ENCODE results near the gene CRIM1.

The CRIM1 gene

DNA sequence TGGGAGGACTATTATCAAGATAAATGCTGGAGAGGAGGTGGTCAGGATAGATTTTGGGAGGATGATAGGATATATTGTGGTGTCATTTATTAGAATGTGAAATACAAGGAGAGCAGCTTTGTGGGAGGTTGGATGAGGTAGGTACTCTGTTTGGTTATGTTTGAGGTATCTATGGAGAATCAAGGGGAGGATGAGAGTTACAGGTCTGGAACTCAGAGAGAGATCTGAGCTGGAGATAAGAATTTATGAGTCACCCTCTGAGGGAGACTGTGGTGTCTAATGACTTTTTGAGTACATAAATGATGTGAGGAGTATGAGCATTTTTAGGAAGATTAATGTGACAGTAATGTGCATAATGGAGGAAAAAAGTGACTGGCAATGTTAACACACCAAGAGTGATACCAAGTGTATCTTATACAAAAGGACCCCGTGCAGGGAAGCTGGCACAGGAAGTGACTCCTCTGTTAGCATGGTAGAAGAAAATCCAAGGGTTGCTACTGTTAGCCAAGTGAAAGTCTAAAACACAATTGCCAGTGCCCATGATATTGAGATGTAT is 48.2 kb downstream of the CRIM1 start:
- DNase-seq: no peak

DNA sequence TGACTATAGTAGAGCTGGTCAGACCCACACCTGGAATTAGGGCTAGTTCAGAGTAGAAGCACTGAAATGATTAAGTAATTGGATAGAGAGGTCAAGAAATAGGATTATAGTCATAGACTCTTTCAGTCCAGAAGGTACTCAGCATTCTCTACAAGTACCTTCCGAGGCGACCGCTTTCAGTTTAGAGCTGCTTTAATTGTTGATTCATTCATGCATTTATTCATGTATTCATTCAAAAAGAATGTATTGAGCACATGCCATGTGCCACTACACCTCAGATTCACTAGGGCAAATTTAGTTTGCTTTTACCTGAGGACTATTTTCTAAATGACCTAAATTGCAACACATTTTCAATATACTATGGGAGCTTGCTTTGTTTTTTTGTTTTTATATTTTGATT is 48.7 kb downstream of the CRIM1 start:
- no peak for DNase-seq

GRCh38 chr2:36404754-36405153 is 49.2 kb downstream of the CRIM1 start:
- no peak for DNase-seq

GRCh38 chr2:36405183-36405582 is 49.6 kb downstream of the CRIM1 start:
- DNase-seq: no peak

DNA sequence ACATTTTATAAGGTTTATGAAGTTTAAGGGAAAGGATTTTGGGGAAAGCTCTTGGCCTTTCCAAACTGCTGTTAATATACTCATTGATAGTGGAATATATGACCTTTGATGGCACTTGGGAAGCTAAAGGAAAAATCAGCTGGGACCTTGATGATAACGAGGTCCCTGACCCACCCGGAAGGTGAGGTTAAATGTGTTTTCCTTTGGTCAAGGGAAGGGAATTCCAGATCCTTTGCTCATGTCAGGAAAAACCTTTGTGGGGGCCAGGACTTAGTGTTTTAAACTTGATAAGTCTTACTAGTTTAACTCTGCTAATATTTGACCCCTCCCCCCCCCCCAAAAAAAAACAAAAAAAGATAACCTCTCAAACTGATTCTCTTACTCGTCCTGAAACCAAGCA is 50.7 kb downstream of the CRIM1 start:
- DNase-seq: no peak

DNA sequence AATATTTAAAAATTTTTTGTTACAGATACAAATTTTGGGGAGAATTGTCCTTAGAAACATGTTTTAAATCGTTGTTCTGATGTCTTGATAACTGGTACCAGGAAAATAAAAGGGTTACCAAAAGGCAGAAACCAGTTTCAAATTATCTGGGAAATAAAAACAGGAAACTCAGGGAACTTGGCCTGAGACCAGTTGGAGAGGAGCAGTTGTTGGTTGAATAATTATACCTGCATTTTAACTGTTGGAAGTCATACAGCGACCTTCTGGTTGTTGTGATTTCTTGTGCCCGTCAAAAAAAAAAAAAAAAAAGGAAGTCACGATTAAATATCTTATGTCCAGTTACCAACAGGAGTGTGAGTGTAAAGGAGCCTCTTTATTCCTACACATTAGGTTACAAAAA is 51.8 kb downstream of the CRIM1 start:
- DNase-seq: no peak

GRCh38 chr2:36408198-36408703 is 52.7 kb downstream of the CRIM1 start:
- DNase-seq: no peak

DNA sequence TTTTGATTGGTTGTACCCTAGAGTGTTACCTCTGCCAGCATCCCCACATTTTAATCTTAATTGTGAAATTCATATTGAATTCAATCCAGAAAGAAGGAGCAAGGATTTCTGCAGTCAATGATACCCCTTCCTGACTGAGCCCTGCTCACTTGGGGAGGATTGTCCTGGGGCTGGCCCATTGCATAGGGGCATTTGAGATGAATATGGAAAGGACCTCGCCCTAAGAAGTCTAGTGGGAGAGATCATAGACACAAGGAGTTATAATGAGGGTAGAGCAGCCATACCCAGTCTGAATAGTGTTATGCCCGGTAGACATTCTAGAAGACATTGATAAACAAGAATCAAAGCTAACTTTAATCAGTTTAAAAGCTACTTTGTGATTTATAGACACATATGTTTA is 53.8 kb downstream of the CRIM1 start:
- no peak for DNase-seq

DNA sequence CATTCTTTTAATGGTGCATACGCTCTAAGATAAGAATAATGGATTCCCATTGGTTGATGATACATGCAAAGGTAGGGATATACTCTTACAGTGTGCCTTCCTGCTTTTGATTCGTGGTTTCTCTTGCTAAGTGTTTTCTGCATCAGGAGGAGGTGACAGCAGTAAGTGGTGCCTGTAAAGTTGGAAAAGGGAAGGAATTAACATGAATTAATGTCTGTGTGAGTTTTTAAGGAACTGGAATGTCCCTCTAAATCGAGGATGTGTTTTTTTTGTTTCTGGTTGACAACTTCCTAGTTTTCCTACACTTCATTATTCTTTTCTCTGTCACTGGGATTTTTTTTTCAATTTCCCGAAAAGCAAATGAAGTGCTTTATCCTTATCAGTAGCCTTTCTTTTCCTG is 54.4 kb downstream of the CRIM1 start:
- no peak for DNase-seq

DNA sequence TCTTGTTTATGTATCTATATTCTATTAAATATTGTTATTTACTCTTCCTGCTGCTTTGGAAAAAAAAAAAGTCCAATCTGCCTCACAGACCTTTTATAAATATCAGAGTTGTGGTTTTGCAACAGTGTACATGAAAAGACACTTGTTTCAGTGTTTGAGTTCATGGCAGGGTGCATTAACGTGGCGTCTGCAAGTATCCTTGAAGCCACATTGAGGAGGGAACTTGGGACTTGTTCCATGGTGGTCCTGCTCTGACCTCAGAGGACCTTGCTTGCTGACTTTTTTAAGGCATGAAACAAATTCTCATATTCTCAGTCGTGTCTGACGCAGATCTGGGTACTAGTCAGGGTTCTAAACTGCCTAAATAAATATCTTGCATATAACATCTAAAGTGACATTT is 55.1 kb downstream of the CRIM1 start:
- DNase-seq: no peak

DNA sequence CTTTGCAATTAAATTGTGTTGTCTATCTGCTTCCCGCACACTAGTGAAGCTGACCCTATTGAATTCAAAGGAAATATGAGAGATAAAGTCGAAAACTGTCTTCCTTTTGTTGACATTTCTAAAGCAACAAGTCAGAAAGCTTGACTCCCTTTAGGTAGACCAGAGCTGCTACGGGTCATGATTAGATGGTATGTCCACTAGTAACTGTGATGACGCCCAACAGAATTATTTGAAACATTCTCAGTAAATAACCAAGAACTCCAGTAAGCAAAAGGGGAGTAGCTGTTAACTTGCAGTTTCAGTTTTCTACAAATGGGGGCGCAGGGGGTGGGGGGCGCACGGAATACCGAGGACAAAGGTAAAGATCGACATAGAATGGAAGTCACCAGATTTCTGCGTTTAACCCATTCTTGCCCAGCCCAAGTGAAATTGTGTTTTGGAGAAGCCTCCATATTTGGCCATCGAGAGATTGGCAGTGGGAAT is 56.4 kb downstream of the CRIM1 start:
- DNase-seq: no peak

- DNase-seq: no peak
Measured at GRCh38 chr2:36413218-36413617, 57.6 kb downstream of the CRIM1 start.

DNA sequence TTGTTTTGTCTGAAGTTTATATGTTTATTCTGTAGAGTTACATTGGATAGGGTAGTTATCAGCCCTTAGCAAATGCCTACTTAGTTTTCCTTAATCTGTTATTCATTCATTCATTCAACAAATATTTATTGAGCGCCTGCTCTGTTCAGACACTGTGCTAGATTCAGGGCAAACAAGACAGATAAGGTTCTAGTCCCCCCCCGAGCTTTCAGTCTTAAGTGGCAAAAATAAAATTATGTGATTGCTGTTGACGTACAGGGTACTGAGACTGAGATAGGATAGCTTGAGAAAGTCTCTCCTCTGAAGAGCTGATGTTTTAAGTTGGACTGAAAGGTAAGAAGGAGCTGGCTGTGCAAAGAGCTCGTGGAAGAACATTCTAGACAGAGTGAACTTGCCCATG is 58.7 kb downstream of the CRIM1 start:
- no peak for DNase-seq

DNA sequence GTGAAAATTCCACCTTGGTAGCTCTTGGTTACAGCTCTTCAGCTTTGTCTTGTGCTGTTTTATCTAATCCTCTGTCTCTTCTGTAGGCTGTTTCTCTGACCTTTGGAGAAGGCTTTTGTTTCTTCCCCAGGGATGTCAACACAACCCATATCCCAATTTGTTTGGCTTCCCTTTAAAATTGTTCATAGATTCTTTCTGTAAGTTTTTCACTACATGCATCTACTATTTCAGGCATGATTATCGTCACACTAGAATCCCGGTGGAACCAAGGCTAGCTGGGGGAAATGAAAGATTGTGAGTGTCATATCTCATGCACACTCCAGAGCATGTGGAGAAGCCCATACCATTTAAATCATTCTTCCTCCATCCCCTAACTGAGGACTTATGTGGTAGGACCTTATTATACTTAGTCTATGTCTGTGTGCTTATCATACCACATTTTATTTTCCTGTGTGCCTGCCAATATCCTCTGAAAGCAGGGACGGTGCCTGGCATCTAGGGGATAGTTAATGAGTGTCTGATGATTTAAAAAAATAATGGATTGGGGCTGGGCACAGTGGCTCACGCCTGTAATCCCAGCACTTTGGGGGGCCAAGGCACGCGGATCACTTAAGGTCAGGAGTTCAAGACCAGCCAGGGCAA is 59.9 kb downstream of the CRIM1 start:
- no peak for DNase-seq

- no peak for DNase-seq
Measured at GRCh38 chr2:36416370-36417165, 61.0 kb downstream of the CRIM1 start.

GRCh38 chr2:36420569-36421181 is 65.1 kb downstream of the CRIM1 start:
- no peak for DNase-seq

- no peak for DNase-seq
Measured at GRCh38 chr2:36421379-36421778, 65.8 kb downstream of the CRIM1 start.

GRCh38 chr2:36423172-36423571 is 67.6 kb downstream of the CRIM1 start:
- no peak for DNase-seq

DNA sequence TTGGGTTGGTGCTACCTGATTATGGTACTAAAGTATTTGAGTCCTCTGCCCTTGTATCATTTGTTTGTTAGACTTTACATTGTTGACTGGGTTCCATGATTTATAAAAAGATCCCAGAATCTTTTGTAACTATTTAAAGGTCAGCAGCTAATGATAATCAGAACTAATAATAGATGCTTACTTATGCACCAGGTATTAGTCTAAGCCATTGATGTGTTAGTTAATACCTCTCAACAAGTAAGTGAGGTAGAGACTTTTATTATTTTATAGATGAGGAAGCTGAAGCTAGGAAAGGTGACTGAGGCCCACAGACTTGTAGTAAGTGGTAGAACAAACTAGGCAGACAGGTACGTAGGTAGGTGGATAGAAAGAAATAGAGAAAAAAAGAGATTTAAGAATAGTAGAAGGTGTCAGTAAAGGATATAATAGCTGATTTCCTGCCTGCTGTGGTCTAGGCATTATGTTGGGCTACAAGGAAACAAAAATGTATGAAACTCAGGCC is 68.1 kb downstream of the CRIM1 start:
- DNase-seq: no peak

DNA sequence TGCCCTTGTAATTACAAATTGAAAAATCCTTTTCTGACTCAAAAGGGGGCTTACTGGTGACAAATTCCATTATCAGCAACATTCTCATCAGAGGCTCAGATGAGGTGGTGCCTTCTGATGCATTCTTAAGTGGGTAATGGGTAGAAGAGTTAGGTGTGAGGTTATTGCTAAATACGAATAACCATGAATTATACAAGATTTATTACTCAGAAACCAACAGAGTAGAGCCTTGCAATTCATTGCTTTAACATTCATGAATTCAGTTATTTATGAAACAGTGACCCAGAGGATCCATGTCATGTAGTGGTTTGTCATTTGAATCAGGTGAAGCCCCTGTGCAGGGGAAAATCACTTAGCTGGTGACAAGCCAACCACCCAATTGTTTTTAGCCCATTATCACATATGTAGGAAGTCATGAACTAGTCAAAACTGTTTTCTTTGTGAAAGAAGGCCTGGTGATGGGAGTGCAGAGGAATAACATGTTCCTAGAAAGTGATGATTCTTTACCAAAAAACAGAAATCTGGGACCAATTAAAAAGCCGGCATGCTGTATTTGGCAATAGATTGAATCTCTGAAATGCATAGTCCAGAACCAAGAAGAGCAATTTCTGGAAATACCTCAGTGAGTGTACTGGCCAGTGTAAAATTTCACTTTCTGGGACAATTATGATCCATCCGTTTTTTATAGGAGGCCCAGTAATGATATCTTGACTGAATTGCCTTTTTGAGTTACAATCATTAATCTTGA is 70.2 kb downstream of the CRIM1 start:
- DNase-seq: no peak

GRCh38 chr2:36427790-36428243 is 72.2 kb downstream of the CRIM1 start:
- no peak for DNase-seq

GRCh38 chr2:36430549-36430948 is 75.0 kb downstream of the CRIM1 start:
- DNase-seq: no peak

Data from central memory CD4-positive, alpha-beta T cell (primary cell).